ENCODE measurements around the gene RASAL3.
"Not testable (repeated sequence)": the region's sequence is repeated elsewhere in the genome, so short reads cannot be mapped to it uniquely, and the experiment has no call there.

The RASAL3 gene

GRCh38 chr19:15487038-15487437 is 22.7 kb upstream of the RASAL3 start:
- H3K4me1 ChIP-seq = no peaks in the 10 kb centered on the region
- H3K9me3 ChIP-seq = no peaks in the 10 kb centered on the region
- no peak for DNase-seq (ENCODE audit: low spot score in 2 of 2)
- no peak overlapping the region for H3K4me3 ChIP-seq
- no peaks in the 10 kb centered on the region for H3K27me3 ChIP-seq (ENCODE audit: low read depth)
- in situ Hi-C loops (cut with MboI; ENCODE audit: low sequenced_read_pairs) = no loop called here
- no peaks in the 10 kb centered on the region for H3K36me3 ChIP-seq (replicated peaks)

GRCh38 chr19:15485768-15486167 is 21.4 kb upstream of the RASAL3 start:
- H3K4me3 ChIP-seq; H3K36me3 ChIP-seq (replicated peaks); H3K9me3 ChIP-seq; H3K27me3 ChIP-seq (ENCODE audit: low read depth); DNase-seq (ENCODE audit: low spot score in 2 of 2); H3K4me1 ChIP-seq; in situ Hi-C loops (cut with MboI; ENCODE audit: low sequenced_read_pairs): not testable (repeated sequence)

- H3K27me3 ChIP-seq (ENCODE audit: low read depth); H3K4me3 ChIP-seq; H3K4me1 ChIP-seq; H3K36me3 ChIP-seq (replicated peaks); H3K9me3 ChIP-seq; in situ Hi-C loops (cut with MboI; ENCODE audit: low sequenced_read_pairs); DNase-seq (ENCODE audit: low spot score in 2 of 2): not testable (repeated sequence)
Observed at GRCh38 chr19:15480996-15481395, 16.7 kb upstream of the RASAL3 start.

GRCh38 chr19:15479391-15480345 is 15.3 kb upstream of the RASAL3 start, which contains the start of gene PGLYRP2:
Gene PGLYRP2, minus strand, starts transcription at chr19:15479501. Its CDS starts 130 bp downstream, at chr19:15479371.
- in situ Hi-C loops (cut with MboI; ENCODE audit: low sequenced_read_pairs) = no loop called here
- Histone ChIP-seq H3K9me3 (no peaks in the 10 kb centered on the region), H3K27me3 (ENCODE audit: low read depth) (no peaks in the 10 kb centered on the region), H3K4me3 (no peak within 1 kb of the TSS), H3K36me3 (replicated peaks) (no peaks in the 10 kb centered on the region), H3K4me1 (no peaks in the 10 kb centered on the region)
- no peak for DNase-seq (ENCODE audit: low spot score in 2 of 2)

- no peaks in the 10 kb centered on the region for H3K36me3 ChIP-seq (replicated peaks)
- H3K9me3 ChIP-seq = no peaks in the 10 kb centered on the region; the same call in 1 of the 2 replicates
- H3K27me3 ChIP-seq (ENCODE audit: low read depth) = no peaks in the 10 kb centered on the region
- no peak overlapping the region for H3K4me3 ChIP-seq
- in situ Hi-C loops (cut with MboI; ENCODE audit: low sequenced_read_pairs) = no loop called here
- no peaks in the 10 kb centered on the region; the same call in 1 of the 2 replicates for H3K4me1 ChIP-seq
- DNase-seq (ENCODE audit: low spot score in 2 of 2) = no peak
Observed at GRCh38 chr19:15476325-15476724, 12.0 kb upstream of the RASAL3 start.

GRCh38 chr19:15475611-15476010 is 11.3 kb upstream of the RASAL3 start:
- in situ Hi-C loops (cut with MboI; ENCODE audit: low sequenced_read_pairs) = no loop called here
- H3K4me3 ChIP-seq = no peak overlapping the region

GRCh38 chr19:15475169-15475568 is 10.8 kb upstream of the RASAL3 start:
- Histone ChIP-seq H3K9me3 (no peaks in the 10 kb centered on the region; the same call in 1 of the 2 replicates), H3K4me1 (no peaks in the 10 kb centered on the region; the same call in 1 of the 2 replicates), H3K4me3 (no peak overlapping the region), H3K27me3 (ENCODE audit: low read depth) (no peaks in the 10 kb centered on the region), H3K36me3 (replicated peaks) (no peaks in the 10 kb centered on the region)
- no peak for DNase-seq (ENCODE audit: low spot score in 2 of 2)
- in situ Hi-C loops (cut with MboI; ENCODE audit: low sequenced_read_pairs) = no loop called here

More at GRCh38 chr19:15475611-15476010, 11.3 kb upstream of the RASAL3 start:
- Histone ChIP-seq H3K27me3 (ENCODE audit: low read depth) (no peaks in the 10 kb centered on the region), H3K36me3 (replicated peaks) (no peaks in the 10 kb centered on the region), H3K4me1 (no peaks in the 10 kb centered on the region; the same call in 1 of the 2 replicates), H3K9me3 (no peaks in the 10 kb centered on the region; the same call in 1 of the 2 replicates)
- DNase-seq (ENCODE audit: low spot score in 2 of 2) = no peak

GRCh38 chr19:15473821-15474220 is 9.5 kb upstream of the RASAL3 start:
- DNase-seq (ENCODE audit: low spot score in 2 of 2); H3K27me3 ChIP-seq (ENCODE audit: low read depth); H3K9me3 ChIP-seq; in situ Hi-C loops (cut with MboI; ENCODE audit: low sequenced_read_pairs); H3K4me3 ChIP-seq; H3K4me1 ChIP-seq; H3K36me3 ChIP-seq (replicated peaks): not testable (repeated sequence)

- Histone ChIP-seq H3K9me3 (no peaks in the 10 kb centered on the region; the same call in 1 of the 2 replicates), H3K4me1 (no peaks in the 10 kb centered on the region; the same call in 1 of the 2 replicates), H3K4me3 (no peak overlapping the region), H3K36me3 (replicated peaks) (no peaks in the 10 kb centered on the region), H3K27me3 (ENCODE audit: low read depth) (no peaks in the 10 kb centered on the region)
- in situ Hi-C loops (cut with MboI; ENCODE audit: low sequenced_read_pairs) = no loop called here
- DNase-seq (ENCODE audit: low spot score in 2 of 2) = no peak
Observed at GRCh38 chr19:15471639-15472101, 7.3 kb upstream of the RASAL3 start.

- Histone ChIP-seq H3K4me1 (no peaks in the 10 kb centered on the region; the same call in 1 of the 2 replicates), H3K36me3 (replicated peaks) (no peaks in the 10 kb centered on the region), H3K4me3 (no peak overlapping the region), H3K27me3 (ENCODE audit: low read depth) (no peaks in the 10 kb centered on the region), H3K9me3 (no peaks in the 10 kb centered on the region; the same call in 1 of the 2 replicates)
- no peak for DNase-seq (ENCODE audit: low spot score in 2 of 2)
- in situ Hi-C loops (cut with MboI; ENCODE audit: low sequenced_read_pairs) = no loop called here
Observed at GRCh38 chr19:15469513-15470297, 5.4 kb upstream of the RASAL3 start.

GRCh38 chr19:15468675-15469512 is 4.5 kb upstream of the RASAL3 start:
- H3K9me3 ChIP-seq = no peaks in the 10 kb centered on the region; the same call in 1 of the 2 replicates
- no peak overlapping the region for H3K4me3 ChIP-seq
- no peaks in the 10 kb centered on the region for H3K27me3 ChIP-seq (ENCODE audit: low read depth)
- no peaks in the 10 kb centered on the region for H3K36me3 ChIP-seq (replicated peaks)
- no peaks in the 10 kb centered on the region; the same call in 1 of the 2 replicates for H3K4me1 ChIP-seq
- in situ Hi-C loops (cut with MboI; ENCODE audit: low sequenced_read_pairs) = no loop called here
- no peak for DNase-seq (ENCODE audit: low spot score in 2 of 2)

- Histone ChIP-seq H3K4me1 (no peaks in the 10 kb centered on the region), H3K36me3 (replicated peaks) (no peaks in the 10 kb centered on the region), H3K4me3 (no peak overlapping the region), H3K9me3 (no peaks in the 10 kb centered on the region; the same call in 1 of the 2 replicates), H3K27me3 (ENCODE audit: low read depth) (no peaks in the 10 kb centered on the region)
- in situ Hi-C loops (cut with MboI; ENCODE audit: low sequenced_read_pairs) = no loop called here
- no peak for DNase-seq (ENCODE audit: low spot score in 2 of 2)
Observed at GRCh38 chr19:15467734-15468214, 3.4 kb upstream of the RASAL3 start.

All from HAP-1 (cell line).